T-helper 2 cell (primary cell): ENCODE data around the gene ATE1.

ENCODE experiments used
- DNase-seq, 5 experiments: peaks; one replicate each; pipeline versions ENCODE4 v3.0.0 to v3.0.0-alpha.2; 2012 to 2022

ATE1 gene

DNA sequence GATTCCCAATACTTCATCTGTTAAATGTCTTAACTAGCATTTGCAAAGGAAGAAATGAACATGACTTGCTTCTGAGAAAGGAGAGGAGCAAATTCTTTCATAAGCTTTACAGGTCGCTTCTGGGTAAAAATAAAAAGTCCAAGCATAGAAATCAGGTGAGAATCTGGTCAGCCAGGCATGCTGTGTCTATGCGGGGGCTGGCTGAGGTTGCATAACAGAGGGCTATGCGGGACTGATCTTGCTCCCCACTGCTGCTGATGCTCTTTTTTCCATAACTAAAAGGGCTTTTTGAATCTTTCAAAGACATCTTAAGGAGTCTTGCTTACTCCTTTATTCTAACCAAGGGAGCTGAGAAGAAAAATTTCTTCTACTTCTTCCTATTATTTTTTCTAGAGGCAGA is 236.9 kb downstream of the ATE1 start:
- no peak for DNase-seq
